T-cell (primary cell): Measurements from ENCODE around the gene TADA1. TPM values are rescaled to one million over a fixed set of nuclear protein-coding genes. Genes with fewer than 3 reads are reported as not detected.

Experiments
- ATAC-seq, 4 experiments: fragments of 200-7000 bp in 3 of 4; fragments of 150-1000 bp in 1 of 4; cut with Tn5 transposase; replicated peaks in 1 of 4; 1 replicate in 3 of 4; 2 replicates in 1 of 4; pipeline ENCODE4 v1.10.0; 2021; ENCODE audit warnings: moderate library complexity in 3 of 4, mild to moderate bottlenecking in 2 of 4, moderate number of reproducible peaks in 1 of 4
- CTCF ChIA-PET, 2 donors: fragments of 300-600 bp; sonication (Branson Sonifier 250); formaldehyde crosslinking; loops; one replicate each; lab custom pipeline; 2022; ENCODE audit warnings: antibody characterized with exemption in 2 of 2; lab: Charles Lee
- POLR2A ChIA-PET, 2 donors: fragments of 300-600 bp; sonication (Branson Sonifier 250); formaldehyde crosslinking; loops; one replicate each; lab custom pipeline; 2022; ENCODE audit warnings: antibody characterized with exemption in 2 of 2; lab: Charles Lee
- DNase-seq, 35 experiments: peaks; one replicate each; pipeline versions ENCODE4 v3.0.0 to v3.0.0-alpha.2; 2013 to 2023
- H3K27ac ChIP-seq: one replicate; pipeline ENCODE4 v1.5.1; 2013; ENCODE audit warnings: low read length
- H3K27me3 ChIP-seq, 2 experiments: replicated peaks in 1 of 2; 1 replicate in 1 of 2; 2 replicates in 1 of 2; pipeline versions ENCODE4 v1.6.1 to v1.7.0; 2013; ENCODE audit warnings: low read length in 1 of 2, mixed read lengths in 1 of 2; ENCODE audit not compliant: control insufficient read depth in 2 of 2, insufficient read depth in 2 of 2; ENCODE audit errors: extremely low read depth in 1 of 2
- H3K36me3 ChIP-seq, 2 donors: 1 replicate in 1 of 2; 2 replicates in 1 of 2; pipeline versions ENCODE4 v1.6.1 to v1.7.0; 2013; ENCODE audit warnings: low read length in 1 of 2; ENCODE audit not compliant: control insufficient read depth in 2 of 2, insufficient read depth in 1 of 2; ENCODE audit errors: extremely low read depth in 1 of 2
- H3K4me1 ChIP-seq, 2 experiments: 1 replicate in 1 of 2; 2 replicates in 1 of 2; pipeline versions ENCODE4 v1.6.1 to v1.7.0; 2013; ENCODE audit warnings: low read length in 2 of 2, mixed read lengths in 1 of 2; ENCODE audit not compliant: insufficient read depth in 2 of 2, control insufficient read depth in 1 of 2; ENCODE audit errors: extremely low read depth in 1 of 2
- H3K4me3 ChIP-seq, 2 donors: 1 replicate in 1 of 2; 2 replicates in 1 of 2; pipeline versions ENCODE4 v1.5.1 to v1.7.0; 2013; ENCODE audit warnings: mild to moderate bottlenecking in 2 of 2, low read length in 1 of 2, moderate library complexity in 1 of 2; ENCODE audit not compliant: control insufficient read depth in 1 of 2; ENCODE audit errors: extremely low read depth in 1 of 2
- H3K9me3 ChIP-seq: 2 replicates; pipeline ENCODE4 v1.7.0; 2013
- H3K27ac Mint-ChIP-seq, 2 donors: one replicate each; pipeline ENCODE4 v1.8.0; 2020 to 2021; ENCODE audit warnings: mild to moderate bottlenecking in 2 of 2, mixed read lengths in 2 of 2
- H3K27me3 Mint-ChIP-seq, 2 donors: one replicate each; pipeline ENCODE4 v1.8.0; 2021 to 2022; ENCODE audit warnings: mixed read lengths in 2 of 2
- H3K36me3 Mint-ChIP-seq: one replicate; pipeline ENCODE4 v1.8.0; 2021; ENCODE audit warnings: mixed read lengths
- H3K4me1 Mint-ChIP-seq, 3 donors: one replicate each; pipeline ENCODE4 v1.8.0; 2020 to 2022; ENCODE audit warnings: mixed read lengths in 3 of 3, mild to moderate bottlenecking in 1 of 3
- H3K4me3 Mint-ChIP-seq, 3 donors: one replicate each; pipeline ENCODE4 v1.8.0; 2020 to 2022; ENCODE audit warnings: mild to moderate bottlenecking in 3 of 3, mixed read lengths in 3 of 3, moderate library complexity in 3 of 3
- H3K9me3 Mint-ChIP-seq, 3 donors: one replicate each; pipeline ENCODE4 v1.8.0; 2020 to 2022; ENCODE audit warnings: mixed read lengths in 3 of 3
- WGBS: methylation state at CpG from one replicate; pipeline ENCODE4 v1.1.5; 2013; ENCODE audit warnings: missing lambda C conversion rate; ENCODE audit not compliant: insufficient coverage; 5-methylcytosine and 5-hydroxymethylcytosine counted together
- total RNA-seq, 35 experiments: library from RNA in 6 of 35; stranded (reverse) in 6 of 35; fragments of 120-200 nt in 1 of 35; gene quantifications; one replicate each; pipeline versions ENCODE4 v1.2.1 to v1.2.4 and lab custom pipeline; 2013 to 2026

The TADA1 gene
- total RNA-seq, 5 donors from 2014 or later (not counting 1 experiment from before 2014, with no cell fraction given): 11.1 to 14.6 (median 12.8) TPM

- no peak for DNase-seq
These were observed 61.5 kb downstream of the TADA1 start for GRCh38 chr1:166814611-166815010.

GRCh38 chr1:166813508-166814223 lies 62.4 kb downstream of the TADA1 start:
- no peak overlapping the region for H3K27ac ChIP-seq
- Mint-ChIP-seq H3K4me1 (no peaks in the 10 kb centered on the region), H3K4me3 (no peak overlapping the region), H3K27ac (no peak overlapping the region), H3K36me3 (peaks cover 3% of the 10 kb centered on the region), H3K27me3 (peaks cover 11 to 40% of the 10 kb centered on the region in 2 donors), H3K9me3 (peaks cover 0 to 5% (median 3%) of the 10 kb centered on the region in 3 donors)
- ChIA-PET POLR2A (interaction anchor here (0.5 to 0.6 kb wide), 2 partner anchors 116 to 349 kb away, joined by 3 to 5 read pairs; no protein-coding TSS in a partner anchor), CTCF (no interaction called here)
- H3K4me3 ChIP-seq: no peak overlapping the region
- H3K27me3 ChIP-seq: peaks cover 0 to 10% of the 10 kb centered on the region in 2 experiments
- DNase-seq (no peak), ATAC-seq (no peak)
- H3K4me1 ChIP-seq: no peaks in the 10 kb centered on the region
- 100% methylated on average over 1 of the region's 2 CpGs for WGBS
- no peaks in the 10 kb centered on the region for H3K9me3 ChIP-seq
- no peaks in the 10 kb centered on the region for H3K36me3 ChIP-seq

More at GRCh38 chr1:166814611-166815010, 61.5 kb downstream of the TADA1 start:
- H3K4me1 ChIP-seq: no peaks in the 10 kb centered on the region
- POLR2A ChIA-PET: no interaction called here
- no peak for ATAC-seq
- no peaks in the 10 kb centered on the region for H3K9me3 ChIP-seq
- peaks cover 0 to 11% of the 10 kb centered on the region in 2 experiments for H3K27me3 ChIP-seq
- no peak overlapping the region for H3K4me3 ChIP-seq
- H3K4me3 Mint-ChIP-seq: no peak overlapping the region
- no peak overlapping the region for H3K27ac ChIP-seq
- H3K27me3 Mint-ChIP-seq: peaks cover 11 to 40% of the 10 kb centered on the region in 2 donors
- no CpG with 5 or more reads among the region's 2 CpGs for WGBS
- peaks cover 3 to 12% (median 7%) of the 10 kb centered on the region in 3 donors for H3K9me3 Mint-ChIP-seq
- H3K36me3 Mint-ChIP-seq: peaks cover 7% of the 10 kb centered on the region
- no peak overlapping the region for H3K27ac Mint-ChIP-seq
- H3K4me1 Mint-ChIP-seq: no peaks in the 10 kb centered on the region
- H3K36me3 ChIP-seq: no peaks in the 10 kb centered on the region
- CTCF ChIA-PET: interaction anchor here in 1 of 2 donors (0.6 kb wide), 1 partner anchor 96 kb away, joined by 3 read pairs; no protein-coding TSS in a partner anchor

GRCh38 chr1:166811691-166812090 lies 64.4 kb downstream of the TADA1 start:
- peaks cover 11 to 33% of the 10 kb centered on the region in 2 donors for H3K27me3 Mint-ChIP-seq
- no peak for DNase-seq
- Histone ChIP-seq H3K4me1 (no peaks in the 10 kb centered on the region), H3K36me3 (no peaks in the 10 kb centered on the region), H3K27me3 (peaks cover 0 to 6% of the 10 kb centered on the region in 2 experiments), H3K27ac (no peak overlapping the region), H3K9me3 (no peaks in the 10 kb centered on the region), H3K4me3 (no peak overlapping the region)
- H3K27ac Mint-ChIP-seq: no peak overlapping the region
- no peak for ATAC-seq
- H3K9me3 Mint-ChIP-seq: peaks cover 0 to 3% (median 0%) of the 10 kb centered on the region in 3 donors
- no peak overlapping the region for H3K4me3 Mint-ChIP-seq
- no peaks in the 10 kb centered on the region for H3K4me1 Mint-ChIP-seq
- ChIA-PET POLR2A (no interaction called here), CTCF (no interaction called here)
- WGBS: no CpG with 5 or more reads among the region's 2 CpGs
- H3K36me3 Mint-ChIP-seq: peaks cover 3% of the 10 kb centered on the region

GRCh38 chr1:166808952-166809351 lies 67.1 kb downstream of the TADA1 start:
- no peak for DNase-seq
- Histone ChIP-seq H3K4me1 (no peaks in the 10 kb centered on the region), H3K36me3 (no peaks in the 10 kb centered on the region), H3K27me3 (no peaks in the 10 kb centered on the region), H3K27ac (no peak overlapping the region), H3K4me3 (no peak overlapping the region), H3K9me3 (no peaks in the 10 kb centered on the region)
- H3K36me3 Mint-ChIP-seq: peaks cover 3% of the 10 kb centered on the region
- ChIA-PET POLR2A (no interaction called here), CTCF (no interaction called here)
- no peak overlapping the region for H3K27ac Mint-ChIP-seq
- no peaks in the 10 kb centered on the region for H3K4me1 Mint-ChIP-seq
- WGBS: 75% methylated on average over 1 of the region's 2 CpGs
- no peak overlapping the region for H3K4me3 Mint-ChIP-seq
- ATAC-seq: no peak
- H3K27me3 Mint-ChIP-seq: peaks cover 11 to 29% of the 10 kb centered on the region in 2 donors
- H3K9me3 Mint-ChIP-seq: no peaks in the 10 kb centered on the region

Other genes starting within 250 kb of the TADA1 start
- gene POGK, start 36.8 kb downstream of the TADA1 start, total RNA-seq: 10 to 100 TPM; 26.2 to 45.9 (median 43.2) TPM
- under 1 TPM; 0.13 to 0.61 (median 0.30) TPM for gene ILDR2, start 99.3 kb upstream of the TADA1 start, total RNA-seq
- gene MAEL, start 113.0 kb upstream of the TADA1 start, total RNA-seq: not detected
- 10 to 100 TPM in 4 of 5 donors, 1 to 10 TPM in 1; 8.6 to 22.8 (median 17.7) TPM for gene GPA33, start 214.1 kb upstream of the TADA1 start, total RNA-seq
- gene STYXL2, start 217.8 kb upstream of the TADA1 start, total RNA-seq: not detected